ENCODE measurements around the gene CPE.
"Not testable (repeated sequence)": the region's sequence is repeated elsewhere in the genome, so short reads cannot be mapped to it uniquely, and the experiment has no call there.

CPE gene

DNA sequence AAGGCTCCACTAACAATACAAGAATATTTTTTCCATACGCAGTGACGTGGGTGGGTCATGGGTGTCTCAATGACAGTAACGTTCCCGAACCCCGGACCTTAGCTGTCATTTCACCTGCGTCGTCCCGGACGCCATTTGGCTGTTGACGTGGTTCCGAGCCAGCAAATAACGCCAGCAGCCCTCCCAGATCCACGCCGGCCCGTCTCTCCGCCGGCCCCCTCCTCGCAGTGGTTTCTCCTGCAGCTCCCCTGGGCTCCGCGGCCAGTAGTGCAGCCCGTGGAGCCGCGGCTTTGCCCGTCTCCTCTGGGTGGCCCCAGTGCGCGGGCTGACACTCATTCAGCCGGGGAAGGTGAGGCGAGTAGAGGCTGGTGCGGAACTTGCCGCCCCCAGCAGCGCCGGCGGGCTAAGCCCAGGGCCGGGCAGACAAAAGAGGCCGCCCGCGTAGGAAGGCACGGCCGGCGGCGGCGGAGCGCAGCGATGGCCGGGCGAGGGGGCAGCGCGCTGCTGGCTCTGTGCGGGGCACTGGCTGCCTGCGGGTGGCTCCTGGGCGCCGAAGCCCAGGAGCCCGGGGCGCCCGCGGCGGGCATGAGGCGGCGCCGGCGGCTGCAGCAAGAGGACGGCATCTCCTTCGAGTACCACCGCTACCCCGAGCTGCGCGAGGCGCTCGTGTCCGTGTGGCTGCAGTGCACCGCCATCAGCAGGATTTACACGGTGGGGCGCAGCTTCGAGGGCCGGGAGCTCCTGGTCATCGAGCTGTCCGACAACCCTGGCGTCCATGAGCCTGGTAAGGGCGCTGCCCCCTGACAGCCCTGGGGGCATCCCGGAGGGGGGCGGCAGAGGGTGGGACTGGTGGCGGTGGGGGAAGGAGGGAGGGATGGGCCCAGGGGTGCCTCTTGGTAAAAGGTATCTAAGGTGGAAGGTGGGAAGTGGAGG is at the start of gene CPE:
Gene CPE, plus strand, starts transcription at position 264 of the 933 bp plus-strand sequence. Its CDS starts 214 bp downstream, at position 478.
- peak; percentile 86 for DNase-seq

DNA sequence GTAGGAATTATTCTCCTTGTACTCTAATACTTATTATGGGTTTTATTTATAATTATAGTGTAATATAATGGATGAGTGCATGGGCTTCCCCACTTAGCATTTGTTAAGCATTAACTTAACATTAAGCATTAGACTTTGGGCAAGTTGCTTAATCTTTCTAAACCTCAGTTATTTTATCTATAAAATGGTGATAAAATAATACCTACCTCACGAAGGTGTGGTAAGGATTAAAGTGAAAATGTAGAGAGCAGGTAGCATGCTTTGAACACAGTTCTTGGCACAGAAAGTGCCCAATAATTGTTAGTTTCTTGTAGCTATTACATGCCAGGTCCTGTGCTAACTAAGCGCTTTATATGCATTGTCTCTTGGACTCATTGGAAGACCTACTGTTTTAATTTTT is 48.7 kb upstream of the CPE start:
- no peak for DNase-seq

- DNase-seq, result no peak
Observed at GRCh38 chr4:165330666-165331065, 48.1 kb upstream of the CPE start.

- no peak for DNase-seq
Observed at GRCh38 chr4:165331359-165331758, 47.4 kb upstream of the CPE start.

GRCh38 chr4:165331823-165332222 is 47.0 kb upstream of the CPE start:
- no peak for DNase-seq

DNA sequence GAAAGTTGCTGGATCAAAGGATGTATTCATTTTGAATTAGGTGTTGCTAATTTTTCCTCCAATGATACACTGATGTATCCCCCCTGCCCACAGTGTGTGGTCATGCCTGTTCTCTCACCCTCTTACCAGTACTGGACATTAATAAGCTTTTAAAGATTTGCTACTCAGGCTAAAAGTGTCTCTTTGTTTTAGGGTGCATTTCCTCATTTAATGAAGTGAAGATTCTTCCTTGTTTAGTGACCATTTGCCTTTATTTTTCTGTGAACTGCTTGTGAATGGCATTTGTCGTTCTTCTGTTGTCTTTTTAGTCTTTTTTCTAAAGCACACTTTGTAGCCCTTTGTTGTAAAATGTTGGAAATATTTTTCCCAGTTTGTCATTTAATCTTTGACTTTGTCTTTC is 46.3 kb upstream of the CPE start:
- no peak for DNase-seq

DNA sequence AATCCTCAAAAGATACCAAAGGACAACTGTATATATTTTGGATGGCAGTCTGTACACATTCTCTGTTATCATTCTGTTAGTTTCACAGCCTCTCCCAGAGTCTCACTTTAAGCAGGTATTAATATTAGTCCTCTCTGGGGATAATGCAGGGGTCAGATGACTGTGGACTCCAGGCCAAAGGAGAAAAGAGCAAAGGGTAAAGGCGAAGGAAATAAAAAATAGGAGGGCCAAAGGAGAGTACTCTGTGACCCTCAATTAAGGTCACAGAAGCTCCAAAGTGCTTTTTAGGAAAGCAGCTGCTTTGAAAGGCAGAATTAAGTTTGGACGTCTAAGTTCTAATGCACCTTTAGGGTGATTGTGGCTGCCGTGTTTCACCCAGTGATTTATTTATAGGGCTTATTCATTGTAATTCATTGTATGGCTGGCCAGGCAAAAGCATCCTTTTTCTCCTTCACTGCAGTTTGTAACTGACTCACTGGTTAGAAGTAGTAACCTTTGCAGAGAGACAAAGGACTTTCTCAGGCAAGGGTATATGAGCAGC is 43.6 kb upstream of the CPE start:
- DNase-seq, result no peak

DNA sequence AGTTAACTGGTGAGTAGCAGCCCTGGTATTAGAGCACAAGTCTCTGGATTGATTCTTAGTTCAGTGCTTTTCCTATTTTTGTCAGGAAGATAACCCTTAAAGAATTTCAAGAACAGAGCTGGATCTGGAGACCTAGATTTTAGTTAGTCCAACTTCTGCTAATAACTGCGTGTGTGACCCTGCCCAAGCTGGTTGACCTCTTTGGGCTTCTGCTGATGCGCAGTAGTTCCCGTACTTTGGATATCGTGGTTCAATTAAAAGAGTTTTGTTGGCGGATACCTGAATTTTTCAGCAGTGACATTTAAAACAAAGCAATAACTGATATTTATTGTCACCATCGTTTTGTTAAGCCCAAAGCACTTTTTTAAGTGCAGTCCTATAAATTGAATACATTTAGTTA is 42.1 kb upstream of the CPE start:
- no peak for DNase-seq

DNA sequence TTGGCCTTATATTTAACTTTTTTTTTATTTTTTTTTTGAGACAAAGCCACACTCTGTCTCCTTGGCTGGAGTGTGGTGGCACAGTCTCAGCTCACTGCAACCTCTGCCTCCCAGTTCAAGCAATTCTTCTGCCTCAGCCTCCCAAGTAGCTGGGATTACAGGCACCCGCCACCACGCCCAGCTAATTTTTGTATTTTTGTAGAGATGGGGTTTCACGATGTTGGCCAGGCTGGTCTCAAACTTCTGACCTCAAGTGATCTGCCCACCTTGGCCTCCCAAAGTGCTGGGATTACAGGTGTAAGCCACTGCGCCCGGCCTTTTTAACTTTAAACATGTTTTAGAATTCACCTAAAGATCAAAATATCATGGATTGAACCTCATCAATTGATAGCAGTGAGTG is 36.5 kb upstream of the CPE start:
- DNase-seq, result not testable (repeated sequence)

DNA sequence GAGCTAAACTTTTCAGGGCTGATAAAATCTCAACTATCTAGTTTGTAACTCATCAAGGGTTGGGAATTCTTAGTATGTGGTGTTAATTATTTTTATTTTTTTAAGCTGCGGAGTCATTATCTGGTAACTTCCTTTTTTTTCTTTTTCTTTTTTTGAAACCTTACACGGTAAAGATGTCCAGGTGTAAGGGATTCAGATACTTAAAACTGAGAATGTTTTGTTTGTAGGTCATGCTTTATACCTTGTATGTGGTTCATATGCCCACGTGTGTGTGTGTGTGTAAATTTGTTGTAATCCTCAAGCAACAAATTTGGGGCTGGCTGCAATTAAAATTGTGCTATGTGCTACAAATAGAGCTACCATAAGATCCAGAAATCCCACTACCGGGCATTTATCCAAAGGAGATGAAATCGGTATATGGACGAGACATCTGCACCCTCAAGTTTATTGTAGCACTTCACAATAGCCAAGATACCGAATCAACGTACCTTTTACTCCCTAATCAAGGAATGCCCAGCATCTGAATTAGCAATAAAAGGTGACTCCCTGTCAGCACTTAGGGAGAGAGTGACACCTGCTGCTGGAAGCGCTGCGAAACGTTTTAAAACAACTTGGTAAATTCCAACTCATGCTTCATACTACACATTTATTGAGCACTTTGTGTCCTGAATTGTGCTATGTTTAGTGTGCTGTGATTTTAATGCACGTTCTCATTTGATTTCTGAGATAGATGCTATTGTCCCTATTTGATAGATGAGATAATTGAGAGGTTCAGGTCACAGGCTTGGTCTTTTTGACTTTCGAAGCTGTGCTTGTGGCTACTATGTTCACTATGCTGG is 35.2 kb upstream of the CPE start:
- DNase-seq, result no peak

DNA sequence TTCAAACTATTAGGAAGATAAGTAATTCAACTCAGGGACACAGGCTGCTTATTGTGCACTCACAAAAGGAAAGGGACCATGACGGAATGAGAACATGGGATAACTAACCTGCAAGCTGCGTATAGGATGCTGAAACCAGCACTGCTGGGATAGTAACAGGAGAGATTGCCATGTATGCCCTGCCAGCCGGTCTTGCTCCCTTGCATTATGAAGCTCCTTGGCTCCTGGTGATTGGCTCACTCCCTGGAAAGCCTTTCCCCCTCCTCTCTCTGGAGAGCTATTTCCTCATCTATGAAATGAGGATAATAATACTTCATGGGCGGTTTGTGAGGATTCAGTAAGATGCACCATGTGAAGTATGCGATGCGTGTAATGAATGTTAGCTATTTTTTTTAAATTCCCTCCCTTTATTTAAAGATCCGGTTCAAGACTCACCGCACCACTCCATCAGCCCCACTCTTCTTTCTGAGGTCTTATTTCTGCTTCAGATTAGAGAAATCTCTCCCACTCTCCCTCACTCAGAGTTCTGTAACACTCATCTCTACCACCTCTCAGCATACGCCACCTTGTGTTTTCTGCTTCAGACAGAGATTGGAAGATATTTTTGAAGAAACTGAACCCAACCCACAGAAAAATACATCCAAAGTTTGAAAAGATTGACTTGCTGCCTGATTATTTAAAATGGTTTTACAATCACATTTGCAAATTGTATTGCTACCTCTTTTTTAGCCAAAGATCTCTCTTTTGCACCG is 33.0 kb upstream of the CPE start:
- DNase-seq, result no peak

DNA sequence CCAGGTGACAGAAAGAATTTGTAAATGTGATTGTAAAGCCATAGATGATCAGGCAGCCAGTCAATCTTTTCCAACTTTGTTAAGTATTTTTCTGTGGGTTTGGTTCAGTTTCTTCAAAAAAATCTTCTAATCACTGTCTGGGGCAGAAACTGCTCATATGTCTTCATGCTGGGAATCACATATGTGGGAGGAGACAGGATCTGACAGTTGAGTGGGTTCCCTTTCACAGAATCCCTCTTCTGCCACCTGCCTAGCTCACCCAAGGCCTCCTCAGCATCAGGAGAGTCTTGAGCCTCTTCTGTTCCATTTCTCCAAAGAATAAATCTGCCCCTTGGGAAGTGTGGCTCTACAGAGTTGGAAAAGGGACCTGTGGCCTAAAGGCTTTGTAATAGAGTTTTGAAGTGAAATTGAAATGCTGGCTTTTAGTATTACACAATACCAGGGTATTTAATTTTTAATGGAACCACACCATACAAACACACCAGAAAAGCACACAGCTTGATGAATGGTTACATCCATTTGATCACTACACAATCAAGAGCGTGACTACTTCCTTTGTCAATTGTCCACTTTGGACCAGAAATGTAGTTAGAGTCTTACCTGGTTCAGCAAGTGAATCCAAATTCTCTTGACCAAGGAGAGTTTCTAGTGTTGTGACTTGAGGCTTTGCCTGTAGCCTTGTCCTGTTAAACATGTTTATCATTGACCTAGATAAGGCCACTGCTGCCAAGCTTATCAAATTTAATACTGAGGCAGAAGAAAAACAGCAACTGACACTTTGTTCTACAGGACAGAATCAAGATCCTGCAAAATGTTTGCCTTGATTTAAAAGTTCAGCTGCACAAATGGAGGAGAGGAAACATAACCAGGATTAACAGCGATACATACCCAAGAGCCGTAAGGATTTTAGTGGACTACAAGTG is 30.9 kb upstream of the CPE start:
- no peak for DNase-seq

DNA sequence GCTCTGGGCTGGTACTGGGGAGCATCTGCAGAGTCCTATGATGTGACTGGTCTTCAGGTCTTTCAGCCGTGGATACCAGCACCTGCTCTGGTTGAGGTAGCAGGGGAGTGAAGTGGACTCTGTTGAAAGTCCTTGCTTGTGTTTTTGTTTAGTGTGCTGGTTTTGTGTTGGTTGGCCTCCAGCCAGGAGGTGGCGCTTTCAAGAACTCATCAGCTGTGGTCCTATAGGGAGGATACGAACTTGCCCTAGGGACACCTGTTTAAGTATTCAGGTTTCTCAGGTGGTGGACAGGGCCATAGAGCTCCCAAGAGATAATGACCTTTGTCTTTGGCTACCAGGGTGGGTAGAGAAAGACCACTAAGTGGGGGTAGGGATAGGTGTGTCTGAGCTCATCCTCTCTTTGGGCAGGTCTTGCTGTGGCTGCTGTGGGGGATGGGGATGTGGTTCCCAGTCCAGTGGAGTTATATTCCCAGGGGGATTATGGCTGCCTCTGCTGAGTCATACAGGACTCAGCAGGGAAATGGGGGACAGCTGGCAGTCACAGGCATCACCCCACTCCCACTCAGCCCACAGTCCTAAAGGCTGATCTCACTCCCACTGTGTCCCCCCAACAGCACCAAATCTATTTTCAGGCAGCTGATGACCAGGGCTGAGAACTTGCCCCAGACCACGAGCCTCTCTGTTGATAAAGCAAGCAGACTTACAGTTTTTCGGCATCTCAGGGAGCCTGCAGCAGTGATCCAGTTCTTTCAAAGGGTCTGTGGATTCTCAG is 27.3 kb upstream of the CPE start:
- no peak for DNase-seq

DNA sequence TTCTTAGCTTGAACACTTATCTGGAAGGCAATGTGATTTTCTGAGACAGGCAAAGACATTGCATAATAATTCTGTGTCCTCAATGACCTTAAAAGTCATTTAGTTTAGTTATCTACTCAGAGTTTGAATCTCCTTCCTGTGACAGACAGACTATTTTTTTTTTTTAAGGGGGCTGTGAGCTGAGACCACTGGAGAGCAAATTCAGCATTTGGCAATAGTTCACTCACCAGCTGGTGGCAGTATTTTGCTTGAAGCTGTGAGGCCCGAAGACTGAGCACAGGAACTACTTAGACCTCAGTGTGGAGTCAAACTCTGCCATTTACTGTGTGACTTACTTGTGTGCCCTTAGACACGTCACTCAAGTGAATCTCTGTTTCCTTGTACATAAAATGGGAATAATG is 22.9 kb upstream of the CPE start:
- no peak for DNase-seq

- DNase-seq, result no peak
Observed at GRCh38 chr4:165359506-165359905, 19.3 kb upstream of the CPE start.

DNA sequence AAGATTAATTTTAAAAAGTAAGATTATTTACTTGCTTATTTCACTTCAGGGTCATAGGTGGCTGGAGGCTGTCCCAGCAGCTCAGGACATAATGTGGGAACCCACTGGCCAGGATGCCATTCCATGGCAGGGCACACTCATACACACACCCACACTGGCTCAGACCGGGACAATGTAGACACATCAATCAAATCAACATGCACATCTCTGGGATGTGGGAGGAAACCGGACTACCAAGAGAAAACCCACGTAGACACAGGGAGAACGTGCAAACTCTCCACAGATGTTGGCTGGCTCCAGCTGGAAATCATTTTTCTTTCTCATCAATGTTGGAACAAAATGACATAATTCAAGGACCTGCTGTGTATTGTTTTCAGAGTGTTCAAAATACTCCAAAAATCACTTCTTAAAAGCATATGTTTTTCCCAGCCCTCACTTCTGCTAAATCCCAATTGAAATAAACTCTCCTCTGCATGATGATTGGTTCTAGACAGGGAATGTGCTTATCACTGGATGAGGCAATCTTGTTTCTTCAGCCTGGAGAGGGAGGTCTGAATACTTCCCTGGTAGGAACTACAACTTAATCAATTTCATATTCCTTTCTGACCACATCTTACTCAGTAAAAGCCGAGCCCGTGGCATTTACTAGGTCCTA is 18.6 kb upstream of the CPE start:
- no peak for DNase-seq

- no peak for DNase-seq
Observed at GRCh38 chr4:165360985-165361670, 17.7 kb upstream of the CPE start.

- DNase-seq, result no peak
Observed at GRCh38 chr4:165361810-165362209, 17.0 kb upstream of the CPE start.

GRCh38 chr4:165364452-165365080 is 14.2 kb upstream of the CPE start:
- DNase-seq, result no peak
